Measurements from ENCODE around the gene CLCA1. TPM values are rescaled to one million over a fixed set of nuclear protein-coding genes. Genes with fewer than 3 reads are reported as not detected.
A peak's percentile ranks its signal among the peaks of the same experiment; 100 is the strongest.

The CLCA1 gene
- total and polyA plus RNA-seq, 2 experiments from 2014 or later = not detected

- no peak overlapping the region for H3K27ac Mint-ChIP-seq
- H3K9me2 ChIP-seq (ENCODE audit: insufficient read depth) = 0 out of 2 replicates have a peak, but pooled peaks cover 2% of the 10 kb centered on the region
- no peak overlapping the region for H3K27ac ChIP-seq (ENCODE audit: low read depth)
- no peaks in the 10 kb centered on the region for H4K20me1 ChIP-seq (replicated peaks; ENCODE audit: insufficient read depth)
- DNase-seq (ENCODE audit: low spot score) (no peak), ATAC-seq (no peak)
- H3K4me3 Mint-ChIP-seq = no peak overlapping the region
- no peak overlapping the region for H2AFZ ChIP-seq
- H3K9me3 Mint-ChIP-seq = peaks cover 6% of the 10 kb centered on the region
- peaks cover 36% of the 10 kb centered on the region for H3K4me1 Mint-ChIP-seq
- H3K27me3 ChIP-seq (ENCODE audit: insufficient read depth) = no peaks in the 10 kb centered on the region
- H3K27me3 Mint-ChIP-seq (ENCODE audit: insufficient read depth, low read depth, poor library complexity) = peaks cover 2% of the 10 kb centered on the region
- TF ChIP-seq ZNF331 (CRISPR knock-in tag; IDR thresholded peaks at IDR 0.05; ENCODE audit: low read depth) = no peak
- H3K36me3 Mint-ChIP-seq (ENCODE audit: low read depth) = no peaks in the 10 kb centered on the region; the same call in 2 of the 3 replicates
- peaks cover 13% of the 10 kb centered on the region; the same call in 1 of the 2 replicates for H3K4me1 ChIP-seq (ENCODE audit: insufficient read depth)
- H3K4me2 ChIP-seq = no peak overlapping the region
- H3K36me3 ChIP-seq (ENCODE audit: insufficient read depth) = no peaks in the 10 kb centered on the region
- peaks cover 4% of the 10 kb centered on the region; the same call in 1 of the 2 replicates for H3F3A ChIP-seq (replicated peaks; ENCODE audit: low read depth)
- no peak overlapping the region for H3K4me3 ChIP-seq
- no peaks in the 10 kb centered on the region for H3K79me2 ChIP-seq (replicated peaks; ENCODE audit: insufficient read depth)
Measured at GRCh38 chr1:86505564-86505902, 36.8 kb downstream of the CLCA1 start.

- Histone ChIP-seq H3K4me2 (0 out of 2 replicates have a peak overlapping the region, but pooled peaks have one; percentile 37), H3K9me2 (ENCODE audit: insufficient read depth) (0 out of 2 replicates have a peak, but pooled peaks cover 2% of the 10 kb centered on the region), H3K27me3 (ENCODE audit: insufficient read depth) (no peaks in the 10 kb centered on the region), H3K4me3 (no peak overlapping the region), H4K20me1 (replicated peaks; ENCODE audit: insufficient read depth) (no peaks in the 10 kb centered on the region), H3K4me1 (ENCODE audit: insufficient read depth) (peaks cover 13% of the 10 kb centered on the region; the same call in 1 of the 2 replicates), H3F3A (replicated peaks; ENCODE audit: low read depth) (peaks cover 3% of the 10 kb centered on the region; the same call in 1 of the 2 replicates), H3K36me3 (ENCODE audit: insufficient read depth) (no peaks in the 10 kb centered on the region), H2AFZ (peak overlapping the region; percentile 95), H3K27ac (ENCODE audit: low read depth) (no peak overlapping the region), H3K79me2 (replicated peaks; ENCODE audit: insufficient read depth) (no peaks in the 10 kb centered on the region)
- ATAC-seq = peak; percentile 67
- H3K9me3 Mint-ChIP-seq = no peaks in the 10 kb centered on the region
- H3K36me3 Mint-ChIP-seq (ENCODE audit: low read depth) = no peaks in the 10 kb centered on the region; the same call in 2 of the 3 replicates
- TF ChIP-seq STAT1 (IDR thresholded peaks at IDR 0.05; ENCODE audit: unreplicated experiment) = no peak
- TF ChIP-seq ETS1 (IDR thresholded peaks at IDR 0.05) = no peak
- TF ChIP-seq ZNF331 (CRISPR knock-in tag; IDR thresholded peaks at IDR 0.05; ENCODE audit: low read depth) = no peak
- no peak for TF ChIP-seq CREB1 (CRISPR knock-in tag; IDR thresholded peaks at IDR 0.05; ENCODE audit: low read depth)
- TF ChIP-seq CTCF (conservative IDR thresholded peaks at IDR 0.05; ENCODE audit: low read depth in 2 of 2) = peak; percentile 63 to 65
- H3K4me3 Mint-ChIP-seq = no peak overlapping the region
- H3K27me3 Mint-ChIP-seq (ENCODE audit: insufficient read depth, low read depth, poor library complexity) = peaks cover 2% of the 10 kb centered on the region
- H3K4me1 Mint-ChIP-seq = peaks cover 28% of the 10 kb centered on the region
- DNase-seq (ENCODE audit: low spot score) = peak; percentile 63
- H3K27ac Mint-ChIP-seq = peak overlapping the region; percentile 25
Measured at GRCh38 chr1:86507935-86508582, 39.3 kb downstream of the CLCA1 start.

- H3K36me3 ChIP-seq (ENCODE audit: insufficient read depth) = no peaks in the 10 kb centered on the region
- no peaks in the 10 kb centered on the region for H3K79me2 ChIP-seq (replicated peaks; ENCODE audit: insufficient read depth)
- ATAC-seq (no peak), DNase-seq (ENCODE audit: low spot score) (no peak)
- no peak overlapping the region for H2AFZ ChIP-seq
- no peak overlapping the region for H3K4me2 ChIP-seq
- H4K20me1 ChIP-seq (replicated peaks; ENCODE audit: insufficient read depth) = no peaks in the 10 kb centered on the region
- no peaks in the 10 kb centered on the region; the same call in 2 of the 3 replicates for H3K36me3 Mint-ChIP-seq (ENCODE audit: low read depth)
- H3K27ac ChIP-seq (ENCODE audit: low read depth) = no peak overlapping the region
- H3K4me3 Mint-ChIP-seq = no peak overlapping the region
- peaks cover 2% of the 10 kb centered on the region for H3K27me3 Mint-ChIP-seq (ENCODE audit: insufficient read depth, low read depth, poor library complexity)
- no peaks in the 10 kb centered on the region for H3F3A ChIP-seq (replicated peaks; ENCODE audit: low read depth)
- peaks cover 23% of the 10 kb centered on the region for H3K4me1 Mint-ChIP-seq
- H3K27ac Mint-ChIP-seq = no peak overlapping the region
- H3K4me3 ChIP-seq = no peak overlapping the region
- no peaks in the 10 kb centered on the region for H3K27me3 ChIP-seq (ENCODE audit: insufficient read depth)
- H3K9me3 Mint-ChIP-seq = no peaks in the 10 kb centered on the region
- peaks cover 11% of the 10 kb centered on the region; the same call in 1 of the 2 replicates for H3K4me1 ChIP-seq (ENCODE audit: insufficient read depth)
- 0 out of 2 replicates have a peak, but pooled peaks cover 2% of the 10 kb centered on the region for H3K9me2 ChIP-seq (ENCODE audit: insufficient read depth)
- TF ChIP-seq ETS1 (IDR thresholded peaks at IDR 0.05) (no peak), NANOG (IDR thresholded peaks at IDR 0.05; ENCODE audit: borderline replicate concordance) (no peak), EZH2phosphoT487 (IDR thresholded peaks at IDR 0.05; ENCODE audit: unreplicated experiment) (no peak), STAT1 (IDR thresholded peaks at IDR 0.05; ENCODE audit: unreplicated experiment) (no peak)
Measured at GRCh38 chr1:86508583-86508969, 39.8 kb downstream of the CLCA1 start.
